Osteoblast (primary cell): ENCODE data around the gene CCDC92B. TPM values are rescaled to one million over a fixed set of nuclear protein-coding genes. Genes with fewer than 3 reads are reported as not detected.

Source experiments
- DNase-seq: peaks from one replicate; pipeline ENCODE4 v3.0.0; 2011; ENCODE audit warnings: low spot score, mixed read lengths; ENCODE audit not compliant: insufficient read length; ENCODE audit errors: missing footprints
- H2AFZ ChIP-seq: 2 replicates; pipeline ENCODE4 v1.6.0; 2011; ENCODE audit warnings: mild to moderate bottlenecking, low read length
- H3K27ac ChIP-seq: 2 replicates; pipeline ENCODE4 v1.5.1; 2011; ENCODE audit warnings: mild to moderate bottlenecking, low read depth, low read length, moderate library complexity
- H3K27me3 ChIP-seq: 2 replicates; pipeline ENCODE4 v1.6.0; 2012; ENCODE audit warnings: mild to moderate bottlenecking, control low read depth, inconsistent platforms, low read length, moderate library complexity; ENCODE audit not compliant: insufficient read depth
- H3K36me3 ChIP-seq: 2 replicates; pipeline ENCODE4 v1.5.1; 2011; ENCODE audit warnings: mild to moderate bottlenecking, low read length, control low read depth, moderate library complexity; ENCODE audit not compliant: insufficient read depth
- H3K4me1 ChIP-seq: 2 replicates; pipeline ENCODE4 v1.5.1; 2011; ENCODE audit warnings: mild to moderate bottlenecking, low read length, control low read depth, moderate library complexity; ENCODE audit not compliant: insufficient read depth
- H3K4me2 ChIP-seq: 2 replicates; pipeline ENCODE4 v1.6.0; 2011; ENCODE audit warnings: mild to moderate bottlenecking, low read length; ENCODE audit not compliant: insufficient read depth
- H3K4me3 ChIP-seq: fragments of 200-600 bp; sonication (generic); 3 replicates; pipeline ENCODE4 v1.5.1; 2012; ENCODE audit warnings: mild to moderate bottlenecking, low read length, inconsistent platforms; ENCODE audit not compliant: insufficient read depth
- H3K79me2 ChIP-seq: 2 replicates; pipeline ENCODE4 v1.6.0; 2012; ENCODE audit warnings: mild to moderate bottlenecking, low read length, control low read depth, inconsistent platforms; ENCODE audit not compliant: insufficient read depth
- H3K9me3 ChIP-seq: 2 replicates; pipeline ENCODE4 v1.5.1; 2011; ENCODE audit warnings: low read depth, low read length, control low read depth
- H4K20me1 ChIP-seq: 2 replicates; pipeline ENCODE4 v1.6.0; 2012; ENCODE audit warnings: mild to moderate bottlenecking, low read length, control low read depth; ENCODE audit not compliant: insufficient read depth
- total RNA-seq: library from RNA; depleted of rRNA; stranded (reverse); fragments of >200 nt; gene quantifications from 2 replicates; pipeline ENCODE4 v1.2.3, GENCODE V29; 2012
- TF ChIP-seq, protein P1 (sequence below): IDR thresholded peaks from 2 replicates; pipeline ENCODE4 v1.5.1; 2011; ENCODE audit warnings: mild to moderate bottlenecking, low read depth, low read length, moderate library complexity; ENCODE audit errors: extremely low read depth

Gene CCDC92B
- total RNA-seq, 1 donor: not detected

DNA sequence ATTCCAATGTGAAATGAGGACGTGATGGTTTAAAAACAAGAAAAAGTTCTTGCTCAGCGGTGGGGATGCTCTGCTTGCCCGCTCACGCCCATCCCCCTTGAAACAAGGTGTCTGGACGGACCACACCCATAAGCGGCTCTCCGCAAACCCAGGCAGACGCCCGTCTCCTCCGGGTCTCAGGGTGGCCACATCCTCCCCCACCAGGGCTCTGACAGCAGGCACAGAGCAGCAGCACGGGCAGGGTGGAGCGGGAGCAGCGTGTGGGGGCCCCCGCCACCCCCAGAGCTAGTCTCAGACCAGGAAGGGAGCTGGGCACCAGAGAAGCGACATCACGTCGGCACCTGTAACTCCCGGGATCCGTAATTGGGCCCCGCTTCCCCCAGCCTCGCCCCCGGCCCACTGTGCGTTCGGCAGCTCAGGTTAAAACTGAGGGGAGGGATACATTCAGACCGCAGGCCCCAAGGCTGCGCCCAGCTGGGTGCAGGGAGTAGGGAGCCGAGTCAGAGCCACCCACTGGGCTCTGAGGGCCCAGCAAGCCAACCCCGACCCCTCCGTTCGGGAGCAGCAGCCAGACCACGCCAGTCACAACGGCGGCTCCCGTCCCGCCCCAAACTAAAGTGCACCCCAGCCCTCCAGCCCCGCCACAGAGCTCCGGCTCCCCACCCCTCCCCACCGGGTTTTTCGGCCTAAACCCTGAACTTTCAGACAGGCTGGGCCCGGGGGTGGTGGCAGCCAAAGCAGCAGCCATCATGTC, 59.9 kb downstream of the CCDC92B start:
- no peak overlapping the region for H2AFZ ChIP-seq
- H3K36me3 ChIP-seq: peaks cover 20% of the 10 kb centered on the region
- TF ChIP-seq, protein P1, sequence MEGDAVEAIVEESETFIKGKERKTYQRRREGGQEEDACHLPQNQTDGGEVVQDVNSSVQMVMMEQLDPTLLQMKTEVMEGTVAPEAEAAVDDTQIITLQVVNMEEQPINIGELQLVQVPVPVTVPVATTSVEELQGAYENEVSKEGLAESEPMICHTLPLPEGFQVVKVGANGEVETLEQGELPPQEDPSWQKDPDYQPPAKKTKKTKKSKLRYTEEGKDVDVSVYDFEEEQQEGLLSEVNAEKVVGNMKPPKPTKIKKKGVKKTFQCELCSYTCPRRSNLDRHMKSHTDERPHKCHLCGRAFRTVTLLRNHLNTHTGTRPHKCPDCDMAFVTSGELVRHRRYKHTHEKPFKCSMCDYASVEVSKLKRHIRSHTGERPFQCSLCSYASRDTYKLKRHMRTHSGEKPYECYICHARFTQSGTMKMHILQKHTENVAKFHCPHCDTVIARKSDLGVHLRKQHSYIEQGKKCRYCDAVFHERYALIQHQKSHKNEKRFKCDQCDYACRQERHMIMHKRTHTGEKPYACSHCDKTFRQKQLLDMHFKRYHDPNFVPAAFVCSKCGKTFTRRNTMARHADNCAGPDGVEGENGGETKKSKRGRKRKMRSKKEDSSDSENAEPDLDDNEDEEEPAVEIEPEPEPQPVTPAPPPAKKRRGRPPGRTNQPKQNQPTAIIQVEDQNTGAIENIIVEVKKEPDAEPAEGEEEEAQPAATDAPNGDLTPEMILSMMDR: no peak
- no peak overlapping the region for H3K4me3 ChIP-seq
- peaks cover 6% of the 10 kb centered on the region for H4K20me1 ChIP-seq
- H3K9me3 ChIP-seq: no peaks in the 10 kb centered on the region
- H3K27me3 ChIP-seq: no peaks in the 10 kb centered on the region
- H3K27ac ChIP-seq: no peak overlapping the region
- H3K79me2 ChIP-seq: no peaks in the 10 kb centered on the region
- H3K4me1 ChIP-seq: peaks cover 12% of the 10 kb centered on the region
- H3K4me2 ChIP-seq: no peak overlapping the region
- peak; percentile 82 for DNase-seq

DNA sequence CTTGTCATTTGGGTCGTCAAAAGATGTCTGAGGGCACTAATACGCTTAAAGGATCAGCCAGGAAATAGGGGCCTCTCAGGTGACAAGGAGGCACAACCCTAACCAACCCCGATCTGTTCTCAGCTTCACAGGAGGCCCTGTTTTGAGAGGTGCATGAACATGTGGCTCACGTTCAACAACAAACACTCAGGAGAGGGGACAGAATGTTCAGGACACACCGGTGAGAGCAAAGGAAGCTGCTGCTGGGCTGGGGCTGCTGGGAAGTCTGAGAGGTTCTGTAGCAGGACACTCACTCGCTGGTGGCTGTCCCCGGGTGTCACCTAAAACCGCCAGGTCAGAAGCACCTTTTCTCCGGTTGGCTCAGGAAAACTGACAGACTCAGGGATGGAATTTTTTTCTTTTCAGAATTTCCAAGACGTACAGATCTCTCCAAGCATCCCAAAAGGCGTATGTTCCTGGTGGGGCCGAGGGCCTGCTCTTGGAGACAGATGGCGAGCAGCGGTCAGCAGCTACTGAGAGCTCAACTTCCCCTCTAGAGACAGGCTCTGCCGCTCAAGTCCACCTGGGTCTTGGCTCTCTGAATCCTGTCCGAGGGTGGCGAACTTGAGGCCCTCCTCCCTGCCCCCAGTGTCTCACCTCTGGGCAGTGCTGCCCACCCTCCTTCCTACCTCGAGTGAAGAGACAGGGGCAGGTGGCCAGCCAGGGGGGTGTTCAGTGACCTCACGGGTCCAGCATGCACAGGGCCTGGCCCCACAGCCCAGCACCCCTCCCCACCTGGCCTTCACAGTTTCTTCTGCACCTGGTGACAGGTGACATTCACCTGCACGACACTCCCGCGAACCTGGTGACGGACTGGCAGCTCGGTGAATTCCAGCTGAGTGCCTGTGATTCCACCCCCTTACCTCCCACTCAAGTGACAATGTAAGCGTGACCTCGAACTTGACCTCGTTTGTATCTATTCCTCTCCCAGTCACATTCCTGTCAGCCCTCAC, 60.8 kb downstream of the CCDC92B start:
- H3K4me2 ChIP-seq: no peak overlapping the region
- H4K20me1 ChIP-seq: peaks cover 6% of the 10 kb centered on the region
- H2AFZ ChIP-seq: no peak overlapping the region
- TF ChIP-seq, protein P1: no peak
- peaks cover 12% of the 10 kb centered on the region for H3K4me1 ChIP-seq
- H3K4me3 ChIP-seq: no peak overlapping the region
- H3K79me2 ChIP-seq: no peaks in the 10 kb centered on the region
- H3K9me3 ChIP-seq: no peaks in the 10 kb centered on the region
- H3K27me3 ChIP-seq: no peaks in the 10 kb centered on the region
- H3K36me3 ChIP-seq: peaks cover 24% of the 10 kb centered on the region
- H3K27ac ChIP-seq: no peak overlapping the region
- DNase-seq: peak; percentile 80

DNA sequence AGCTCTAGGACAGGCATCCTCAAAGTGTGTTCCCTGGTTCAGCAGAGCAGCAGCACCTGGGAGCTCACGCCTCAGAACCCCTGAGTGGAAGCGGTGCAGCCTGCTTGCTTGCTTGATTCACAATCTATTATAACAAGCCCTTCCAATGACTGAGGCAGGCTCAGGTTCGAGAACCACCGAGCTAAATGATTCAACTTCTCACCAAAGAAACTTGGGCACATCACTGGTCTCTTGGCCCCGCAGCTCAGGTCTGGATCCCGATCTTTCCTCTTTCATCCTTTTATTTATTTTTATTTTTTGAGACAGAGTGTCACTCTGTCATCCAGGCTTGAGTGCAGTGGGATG, 62.4 kb downstream of the CCDC92B start:
- TF ChIP-seq, protein P1: no peak
- peaks cover 17% of the 10 kb centered on the region for H3K4me1 ChIP-seq
- no peaks in the 10 kb centered on the region for H3K27me3 ChIP-seq
- no peak overlapping the region for H2AFZ ChIP-seq
- no peaks in the 10 kb centered on the region for H3K9me3 ChIP-seq
- no peak overlapping the region for H3K4me3 ChIP-seq
- peak overlapping the region; percentile 59 for H3K27ac ChIP-seq
- H3K4me2 ChIP-seq: no peak overlapping the region
- peaks cover 7% of the 10 kb centered on the region for H3K79me2 ChIP-seq
- H4K20me1 ChIP-seq: peaks cover 7% of the 10 kb centered on the region
- no peak for DNase-seq
- H3K36me3 ChIP-seq: peaks cover 25% of the 10 kb centered on the region

DNA sequence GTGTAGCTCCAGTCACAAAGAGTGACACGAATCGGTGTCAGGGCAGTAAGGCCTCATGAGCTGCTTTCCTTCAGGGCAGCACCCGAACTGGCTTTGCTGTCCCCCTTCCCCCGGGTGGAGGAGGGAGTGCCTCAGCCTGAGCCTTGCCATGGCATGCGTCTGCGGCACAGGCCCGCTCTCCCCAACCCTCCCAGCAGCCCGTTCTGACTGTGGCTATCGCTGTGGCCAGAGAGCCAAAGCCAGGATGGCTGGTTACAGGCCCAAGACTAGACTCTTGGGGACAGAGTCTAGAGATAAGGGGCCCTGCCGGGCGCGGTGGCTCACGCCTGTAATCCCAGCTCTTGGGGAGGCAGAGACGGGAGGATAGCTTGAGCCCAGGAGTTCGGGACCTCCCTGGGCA, 63.8 kb downstream of the CCDC92B start:
- H3K4me2 ChIP-seq: no peak overlapping the region
- H3K4me3 ChIP-seq: no peak overlapping the region
- TF ChIP-seq, protein P1: no peak
- no peaks in the 10 kb centered on the region for H3K27me3 ChIP-seq
- peak; percentile 35 for DNase-seq
- no peaks in the 10 kb centered on the region for H3K9me3 ChIP-seq
- H2AFZ ChIP-seq: no peak overlapping the region
- H3K4me1 ChIP-seq: peaks cover 23% of the 10 kb centered on the region
- peaks cover 19% of the 10 kb centered on the region for H3K79me2 ChIP-seq
- peaks cover 34% of the 10 kb centered on the region for H3K36me3 ChIP-seq
- H4K20me1 ChIP-seq: peaks cover 10% of the 10 kb centered on the region
- no peak overlapping the region for H3K27ac ChIP-seq
